Sigmoid colon (tissue), 7 donors: ENCODE data around the gene SULT1C4. TPM values are rescaled to one million over a fixed set of nuclear protein-coding genes. Genes with fewer than 3 reads are reported as not detected.
A peak's percentile ranks its signal among the peaks of the same experiment; 100 is the strongest.

ENCODE experiments used
- DNase-seq: peaks from one replicate; pipeline ENCODE4 v3.0.0-alpha.2; 2019
- H3K27ac ChIP-seq, 4 donors: fragments of 200-600 bp; sonication (generic); one replicate each; pipeline ENCODE4 v1.5.1; 2016 to 2019; ENCODE audit warnings: mild to moderate bottlenecking in 1 of 4
- H3K27me3 ChIP-seq, 3 donors: fragments of 200-600 bp; sonication (generic); one replicate each; pipeline ENCODE4 v1.5.1; 2019; ENCODE audit warnings: mild to moderate bottlenecking in 1 of 3
- H3K36me3 ChIP-seq, 4 donors: fragments of 200-600 bp; sonication (generic); one replicate each; pipeline ENCODE4 v1.5.1; 2016 to 2019
- H3K4me1 ChIP-seq, 4 donors: fragments of 200-600 bp; sonication (generic); one replicate each; pipeline ENCODE4 v1.5.1; 2017 to 2019
- H3K4me3 ChIP-seq, 4 donors: fragments of 200-600 bp; sonication (generic); one replicate each; pipeline ENCODE4 v1.5.1; 2017 to 2019; ENCODE audit warnings: mild to moderate bottlenecking in 2 of 4, moderate library complexity in 1 of 4
- H3K9me3 ChIP-seq, 4 donors: fragments of 200-600 bp in 3 of 4; sonication (generic) in 3 of 4; one replicate each; pipeline versions ENCODE4 v1.5.1 to v1.6.1; 2013 to 2019
- EP300 ChIP-seq, 4 donors: sonication (generic); formaldehyde crosslinking; IDR thresholded peaks; one replicate each; pipeline ENCODE4 v1.6.1; 2017; ENCODE audit warnings: antibody characterized with exemption in 4 of 4
- POLR2A ChIP-seq, 2 donors: fragments of 450-650 bp; IDR thresholded peaks; one replicate each; pipeline ENCODE4 v1.6.1; 2016; ENCODE audit warnings: antibody characterized with exemption in 2 of 2, mild to moderate bottlenecking in 2 of 2, moderate library complexity in 2 of 2
- POLR2AphosphoS5 ChIP-seq, 4 donors: sonication (generic); formaldehyde crosslinking; IDR thresholded peaks; one replicate each; pipeline ENCODE4 v1.6.1; 2017; ENCODE audit warnings: antibody characterized with exemption in 4 of 4
- WGBS, 2 donors: extraction: QIAGEN DNeasy Blood & Tissue Kit; methylation state at CpG; one replicate each; pipeline ENCODE4 v1.1.7; 2013; 5-methylcytosine and 5-hydroxymethylcytosine counted together
- intact Hi-C: fragments of 100-400 bp; cut with DNase I; formaldehyde crosslinking; loops from one replicate; pipeline ENCODE4 v1.15.1; 2023
- polyA plus RNA-seq, 3 donors: library from polyadenylated mRNA; stranded (reverse); fragments of 200-250 nt; gene quantifications; one replicate each; pipeline ENCODE4 v1.2.3, GENCODE V29; 2013
- total RNA-seq, 4 donors: library from RNA; depleted of rRNA; stranded (reverse); fragments of >200 nt; gene quantifications; one replicate each; pipeline ENCODE4 v1.1.0, GENCODE V29; 2016
- TF ChIP-seq, protein P1 (sequence below), 4 experiments: fragments of 450-650 bp in 3 of 4; fragments of 200-600 bp in 1 of 4; IDR thresholded peaks; one replicate each; pipeline ENCODE4 v1.5.1; 2016 to 2019; ENCODE audit warnings: antibody characterized with exemption in 4 of 4, mild to moderate bottlenecking in 3 of 4, moderate library complexity in 2 of 4
- donor health status: healthy with polysubstance abuse.
- donor health status: Bipolar disorder and iron deficiency.
- donor health status: healthy.

The SULT1C4 gene
- total RNA-seq (1 to 10 TPM; 2.6 to 7.2 (median 4.8) TPM), polyA plus RNA-seq (1 to 10 TPM in 1 of 3 donors, under 1 TPM in 1, not detected in 1; 0.60 to 1.0 TPM)

GRCh38 chr2:108377815-108378630, at the start of gene SULT1C4:
Gene SULT1C4, plus strand, starts transcription at chr2:108377954. Its CDS starts 384 bp downstream, at chr2:108378338.
- TF ChIP-seq POLR2AphosphoS5 (IDR thresholded peaks at IDR 0.05): peak in 3 of 4 donors; percentile 9 to 56 (median 34)
- TF ChIP-seq, protein P1, sequence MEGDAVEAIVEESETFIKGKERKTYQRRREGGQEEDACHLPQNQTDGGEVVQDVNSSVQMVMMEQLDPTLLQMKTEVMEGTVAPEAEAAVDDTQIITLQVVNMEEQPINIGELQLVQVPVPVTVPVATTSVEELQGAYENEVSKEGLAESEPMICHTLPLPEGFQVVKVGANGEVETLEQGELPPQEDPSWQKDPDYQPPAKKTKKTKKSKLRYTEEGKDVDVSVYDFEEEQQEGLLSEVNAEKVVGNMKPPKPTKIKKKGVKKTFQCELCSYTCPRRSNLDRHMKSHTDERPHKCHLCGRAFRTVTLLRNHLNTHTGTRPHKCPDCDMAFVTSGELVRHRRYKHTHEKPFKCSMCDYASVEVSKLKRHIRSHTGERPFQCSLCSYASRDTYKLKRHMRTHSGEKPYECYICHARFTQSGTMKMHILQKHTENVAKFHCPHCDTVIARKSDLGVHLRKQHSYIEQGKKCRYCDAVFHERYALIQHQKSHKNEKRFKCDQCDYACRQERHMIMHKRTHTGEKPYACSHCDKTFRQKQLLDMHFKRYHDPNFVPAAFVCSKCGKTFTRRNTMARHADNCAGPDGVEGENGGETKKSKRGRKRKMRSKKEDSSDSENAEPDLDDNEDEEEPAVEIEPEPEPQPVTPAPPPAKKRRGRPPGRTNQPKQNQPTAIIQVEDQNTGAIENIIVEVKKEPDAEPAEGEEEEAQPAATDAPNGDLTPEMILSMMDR (IDR thresholded peaks at IDR 0.05): no peak
- 41 to 80% methylated on average over 13 of the region's 13 CpGs for WGBS, 2 donors
- Histone ChIP-seq H3K27me3 (no peaks in the 10 kb centered on the region), H3K27ac (peak within 1 kb of the TSS; percentile 48 to 64 (median 62)), H3K4me1 (peaks cover 0 to 18% (median 6%) of the 10 kb centered on the region in 4 donors), H3K36me3 (no peaks in the 10 kb centered on the region), H3K4me3 (peak within 1 kb of the TSS; percentile 25 to 44 (median 32)), H3K9me3 (no peaks in the 10 kb centered on the region)
- intact Hi-C loops: no loop called here
- DNase-seq: peak; percentile 80

- WGBS, 2 donors: 91 to 97% methylated on average over 2 of the region's 2 CpGs
- TF ChIP-seq POLR2A (IDR thresholded peaks at IDR 0.05) (no peak), EP300 (IDR thresholded peaks at IDR 0.05) (no peak)
- TF ChIP-seq, protein P1 (IDR thresholded peaks at IDR 0.05): no peak
- intact Hi-C loops: no loop called here
Measured at GRCh38 chr2:108329771-108330170, 48.0 kb upstream of the SULT1C4 start.

GRCh38 chr2:108330979-108331378, 46.8 kb upstream of the SULT1C4 start:
- TF ChIP-seq POLR2A (IDR thresholded peaks at IDR 0.05) (no peak), POLR2AphosphoS5 (IDR thresholded peaks at IDR 0.05) (no peak), EP300 (IDR thresholded peaks at IDR 0.05) (no peak)
- TF ChIP-seq, protein P1 (IDR thresholded peaks at IDR 0.05): no peak
- Histone ChIP-seq H3K9me3 (no peaks in the 10 kb centered on the region), H3K4me3 (no peak overlapping the region), H3K27me3 (no peaks in the 10 kb centered on the region), H3K36me3 (no peaks in the 10 kb centered on the region), H3K27ac (no peak overlapping the region), H3K4me1 (no peaks in the 10 kb centered on the region)
- 36 to 70% methylated on average over 3 of the region's 3 CpGs for WGBS, 2 donors
- intact Hi-C loops: no loop called here
- DNase-seq: no peak

More at GRCh38 chr2:108329771-108330170, 48.0 kb upstream of the SULT1C4 start:
- H3K4me3 ChIP-seq: no peak overlapping the region
- H3K27ac ChIP-seq: no peak overlapping the region
- no peak for DNase-seq
- no peaks in the 10 kb centered on the region for H3K9me3 ChIP-seq
- no peaks in the 10 kb centered on the region for H3K4me1 ChIP-seq
- no peaks in the 10 kb centered on the region for H3K27me3 ChIP-seq
- H3K36me3 ChIP-seq: no peaks in the 10 kb centered on the region

- H3K36me3 ChIP-seq: no peaks in the 10 kb centered on the region
- DNase-seq: no peak
- H3K27me3 ChIP-seq: peaks cover 0 to 3% (median 0%) of the 10 kb centered on the region in 3 donors
- WGBS, 2 donors: 14 to 50% methylated on average over 3 of the region's 3 CpGs
- H3K4me1 ChIP-seq: no peaks in the 10 kb centered on the region
- no peak overlapping the region for H3K27ac ChIP-seq
- no peak overlapping the region for H3K4me3 ChIP-seq
- TF ChIP-seq EP300 (IDR thresholded peaks at IDR 0.05) (no peak), POLR2AphosphoS5 (IDR thresholded peaks at IDR 0.05) (no peak), POLR2A (IDR thresholded peaks at IDR 0.05) (no peak)
- TF ChIP-seq, protein P1 (IDR thresholded peaks at IDR 0.05): no peak
- intact Hi-C loops: no loop called here
- H3K9me3 ChIP-seq: no peaks in the 10 kb centered on the region
Measured at GRCh38 chr2:108345951-108346350, 31.8 kb upstream of the SULT1C4 start.
